Astrocyte (in vitro differentiated cells and primary cell): Measurements from ENCODE around the gene RTN1. TPM values are rescaled to one million over a fixed set of nuclear protein-coding genes. Genes with fewer than 3 reads are reported as not detected.

Source experiments
- DNase-seq: peaks from one replicate; pipeline ENCODE4 v3.0.0-alpha.2; 2010; ENCODE audit warnings: low read depth
- FAIRE-seq: peaks from 2 replicates; lab custom pipeline; 2011; peaks lifted over from hg19 to GRCh38; lab: Jason Lieb, UNC
- H2AFZ ChIP-seq: 2 replicates; pipeline ENCODE4 v1.6.0; 2012; ENCODE audit warnings: low read depth, low read length, inconsistent platforms
- H3K27ac ChIP-seq: 2 replicates; pipeline ENCODE4 v1.5.1; 2011; ENCODE audit warnings: low read depth, low read length, inconsistent platforms
- H3K27me3 ChIP-seq: 2 replicates; pipeline ENCODE4 v1.6.0; 2011; ENCODE audit warnings: low read length, inconsistent platforms; ENCODE audit not compliant: insufficient read depth
- H3K36me3 ChIP-seq: 2 replicates; pipeline ENCODE4 v1.5.1; 2011; ENCODE audit warnings: low read length, inconsistent platforms; ENCODE audit not compliant: insufficient read depth
- H3K4me1 ChIP-seq: 2 replicates; pipeline ENCODE4 v1.5.1; 2011; ENCODE audit warnings: low read length, inconsistent platforms; ENCODE audit not compliant: insufficient read depth
- H3K4me2 ChIP-seq: 2 replicates; pipeline ENCODE4 v1.6.0; 2012; ENCODE audit warnings: low read length, inconsistent platforms
- H3K4me3 ChIP-seq: 2 replicates; pipeline ENCODE4 v1.5.1; 2011; ENCODE audit warnings: low read depth, mild to moderate bottlenecking, low read length, inconsistent platforms; ENCODE audit not compliant: insufficient read depth
- H3K79me2 ChIP-seq: 2 replicates; pipeline ENCODE4 v1.6.0; 2012; ENCODE audit warnings: mild to moderate bottlenecking, low read length, inconsistent platforms; ENCODE audit not compliant: insufficient read depth
- H3K9ac ChIP-seq: 2 replicates; pipeline ENCODE4 v1.6.0; 2012; ENCODE audit warnings: mild to moderate bottlenecking, low read length, inconsistent platforms
- H3K9me3 ChIP-seq: 2 replicates; pipeline ENCODE4 v1.5.1; 2012; ENCODE audit warnings: low read depth, mild to moderate bottlenecking, low read length, inconsistent platforms; ENCODE audit not compliant: insufficient read depth
- H4K20me1 ChIP-seq: 2 replicates; pipeline ENCODE4 v1.6.0; 2012; ENCODE audit warnings: low read length, inconsistent platforms; ENCODE audit not compliant: insufficient read depth
- H3K27ac Mint-ChIP-seq: one replicate; pipeline ENCODE4 v1.8.0; 2021; ENCODE audit warnings: mild to moderate bottlenecking, mixed read lengths; ENCODE audit not compliant: unreplicated experiment
- H3K27me3 Mint-ChIP-seq: one replicate; pipeline ENCODE4 v1.8.0; 2021; ENCODE audit warnings: low read depth, mixed read lengths; ENCODE audit not compliant: unreplicated experiment
- H3K36me3 Mint-ChIP-seq: one replicate; pipeline ENCODE4 v1.8.0; 2021; ENCODE audit warnings: low read depth, mixed read lengths; ENCODE audit not compliant: unreplicated experiment
- H3K4me1 Mint-ChIP-seq: one replicate; pipeline ENCODE4 v1.8.0; 2021; ENCODE audit warnings: low read depth, mixed read lengths; ENCODE audit not compliant: unreplicated experiment
- H3K4me3 Mint-ChIP-seq: one replicate; pipeline ENCODE4 v1.8.0; 2021; ENCODE audit warnings: mild to moderate bottlenecking, moderate library complexity, mixed read lengths; ENCODE audit not compliant: unreplicated experiment
- H3K9me3 Mint-ChIP-seq: one replicate; pipeline ENCODE4 v1.8.0; 2021; ENCODE audit warnings: mild to moderate bottlenecking, mixed read lengths; ENCODE audit not compliant: unreplicated experiment
- EZH2 ChIP-seq: IDR thresholded peaks from 2 replicates; pipeline ENCODE4 v1.6.1; 2012; ENCODE audit warnings: mild to moderate bottlenecking, low read length, inconsistent platforms; ENCODE audit not compliant: insufficient read depth
- total RNA-seq: library from RNA; stranded (reverse); gene quantifications from 2 replicates; pipeline ENCODE4 v1.2.1, GENCODE V29; 2021
- TF ChIP-seq, protein P1 (sequence below): IDR thresholded peaks from 2 replicates; pipeline ENCODE4 v1.5.1; 2011; ENCODE audit warnings: low read depth, mild to moderate bottlenecking, inconsistent platforms, low read length, moderate library complexity; ENCODE audit not compliant: insufficient read depth

The RTN1 gene
- total RNA-seq, 1 donor from 2014 or later, result 1.2 TPM

DNA sequence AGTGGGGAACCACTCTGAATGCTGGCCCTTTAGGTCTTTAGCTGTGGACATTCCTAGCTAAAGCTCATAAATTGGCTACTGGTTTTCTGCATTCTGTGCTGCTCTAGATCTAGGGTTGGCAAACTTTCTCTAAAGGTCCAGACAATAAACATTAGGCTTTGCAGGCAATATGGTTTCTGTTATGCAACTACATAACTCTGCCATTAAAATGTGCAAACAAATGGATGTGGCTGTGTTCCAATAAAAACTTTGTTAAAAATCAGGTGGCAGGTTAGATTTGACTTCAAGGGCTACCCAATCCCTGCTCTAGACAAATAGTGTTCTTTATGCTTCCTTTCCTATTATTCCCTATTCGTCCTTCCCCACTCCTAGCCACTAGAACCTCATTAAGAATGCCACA lies 42.6 kb upstream of the RTN1 start:
- Mint-ChIP-seq H3K36me3 (no peaks in the 10 kb centered on the region), H3K4me3 (no peak overlapping the region), H3K9me3 (no peaks in the 10 kb centered on the region), H3K27me3 (peaks cover 2% of the 10 kb centered on the region), H3K27ac (no peak overlapping the region), H3K4me1 (no peaks in the 10 kb centered on the region)
- Histone ChIP-seq H3K9ac (no peak overlapping the region), H3K4me1 (no peaks in the 10 kb centered on the region), H3K9me3 (no peaks in the 10 kb centered on the region), H3K36me3 (no peaks in the 10 kb centered on the region), H3K4me3 (no peak overlapping the region), H3K27me3 (no peaks in the 10 kb centered on the region), H3K79me2 (no peaks in the 10 kb centered on the region), H3K4me2 (no peak overlapping the region), H2AFZ (no peak overlapping the region), H4K20me1 (no peaks in the 10 kb centered on the region), H3K27ac (no peak overlapping the region)
- DNase-seq (no peak), FAIRE-seq (no peak)
- TF ChIP-seq, protein P1, sequence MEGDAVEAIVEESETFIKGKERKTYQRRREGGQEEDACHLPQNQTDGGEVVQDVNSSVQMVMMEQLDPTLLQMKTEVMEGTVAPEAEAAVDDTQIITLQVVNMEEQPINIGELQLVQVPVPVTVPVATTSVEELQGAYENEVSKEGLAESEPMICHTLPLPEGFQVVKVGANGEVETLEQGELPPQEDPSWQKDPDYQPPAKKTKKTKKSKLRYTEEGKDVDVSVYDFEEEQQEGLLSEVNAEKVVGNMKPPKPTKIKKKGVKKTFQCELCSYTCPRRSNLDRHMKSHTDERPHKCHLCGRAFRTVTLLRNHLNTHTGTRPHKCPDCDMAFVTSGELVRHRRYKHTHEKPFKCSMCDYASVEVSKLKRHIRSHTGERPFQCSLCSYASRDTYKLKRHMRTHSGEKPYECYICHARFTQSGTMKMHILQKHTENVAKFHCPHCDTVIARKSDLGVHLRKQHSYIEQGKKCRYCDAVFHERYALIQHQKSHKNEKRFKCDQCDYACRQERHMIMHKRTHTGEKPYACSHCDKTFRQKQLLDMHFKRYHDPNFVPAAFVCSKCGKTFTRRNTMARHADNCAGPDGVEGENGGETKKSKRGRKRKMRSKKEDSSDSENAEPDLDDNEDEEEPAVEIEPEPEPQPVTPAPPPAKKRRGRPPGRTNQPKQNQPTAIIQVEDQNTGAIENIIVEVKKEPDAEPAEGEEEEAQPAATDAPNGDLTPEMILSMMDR, result no peak
- TF ChIP-seq EZH2, result no peak

DNA sequence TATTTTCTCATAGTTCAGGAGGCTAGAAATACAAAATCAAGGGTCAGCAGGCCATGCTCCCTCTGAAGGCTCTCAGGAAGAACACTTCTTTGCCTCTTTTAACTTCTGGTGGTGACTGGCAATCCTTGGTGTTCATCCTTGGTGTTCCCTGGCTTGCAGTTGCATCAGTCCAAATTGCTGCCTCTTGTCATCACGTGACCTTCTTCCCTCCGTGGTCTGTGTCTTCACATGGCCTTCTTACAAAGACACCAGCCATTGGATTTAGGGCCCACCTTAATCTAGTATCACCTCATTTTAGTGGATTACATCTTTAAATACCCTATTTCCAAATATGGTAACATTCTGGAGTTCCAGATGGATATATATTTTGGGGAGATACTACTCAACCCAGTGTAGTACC lies 41.9 kb upstream of the RTN1 start:
- Histone ChIP-seq H3K36me3 (no peaks in the 10 kb centered on the region), H3K27me3 (no peaks in the 10 kb centered on the region), H3K4me2 (no peak overlapping the region), H3K79me2 (no peaks in the 10 kb centered on the region), H3K4me3 (no peak overlapping the region), H3K4me1 (no peaks in the 10 kb centered on the region), H3K27ac (no peak overlapping the region), H4K20me1 (no peaks in the 10 kb centered on the region), H2AFZ (no peak overlapping the region), H3K9me3 (no peaks in the 10 kb centered on the region), H3K9ac (no peak overlapping the region)
- Mint-ChIP-seq H3K36me3 (no peaks in the 10 kb centered on the region), H3K4me1 (no peaks in the 10 kb centered on the region), H3K9me3 (no peaks in the 10 kb centered on the region), H3K27ac (no peak overlapping the region), H3K4me3 (no peak overlapping the region), H3K27me3 (peaks cover 3% of the 10 kb centered on the region)
- DNase-seq, result no peak
- TF ChIP-seq, protein P1, result no peak
- TF ChIP-seq EZH2, result no peak
- no peak for FAIRE-seq

DNA sequence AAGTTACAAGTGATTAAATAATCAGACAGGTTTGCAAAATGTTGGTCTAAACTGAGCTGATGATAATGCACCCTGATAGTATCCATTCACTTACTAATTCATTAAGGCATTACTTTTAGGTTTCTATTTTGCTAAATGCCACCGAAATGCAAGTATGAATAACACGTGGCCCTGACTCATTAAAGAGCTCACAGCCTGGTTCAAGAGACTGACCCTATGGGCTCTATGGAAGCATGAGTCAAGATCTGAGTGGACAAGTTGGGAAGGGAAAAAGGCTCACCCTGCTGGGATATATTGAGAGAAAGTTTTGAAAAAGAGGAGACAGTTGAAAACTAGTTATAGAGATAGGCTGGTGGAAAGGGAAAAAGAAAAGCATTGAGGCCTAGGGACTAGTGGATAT lies 34.6 kb upstream of the RTN1 start:
- peaks cover 3% of the 10 kb centered on the region for H3K27me3 Mint-ChIP-seq
- H3K36me3 ChIP-seq, result no peaks in the 10 kb centered on the region
- no peak overlapping the region for H2AFZ ChIP-seq
- FAIRE-seq (no peak), DNase-seq (peak; percentile 16)
- H3K27ac ChIP-seq, result no peak overlapping the region
- H3K9me3 Mint-ChIP-seq, result no peaks in the 10 kb centered on the region
- H3K79me2 ChIP-seq, result no peaks in the 10 kb centered on the region
- H4K20me1 ChIP-seq, result no peaks in the 10 kb centered on the region
- H3K9me3 ChIP-seq, result no peaks in the 10 kb centered on the region
- H3K27me3 ChIP-seq, result no peaks in the 10 kb centered on the region
- TF ChIP-seq, protein P1, result no peak
- no peak for TF ChIP-seq EZH2
- no peaks in the 10 kb centered on the region for H3K4me1 ChIP-seq
- H3K4me3 ChIP-seq, result no peak overlapping the region
- no peak overlapping the region for H3K9ac ChIP-seq
- no peaks in the 10 kb centered on the region for H3K36me3 Mint-ChIP-seq
- H3K4me1 Mint-ChIP-seq, result no peaks in the 10 kb centered on the region
- H3K27ac Mint-ChIP-seq, result no peak overlapping the region
- H3K4me2 ChIP-seq, result no peak overlapping the region
- H3K4me3 Mint-ChIP-seq, result no peak overlapping the region
